ENCODE results near the gene FZR1.

- no peak for TF ChIP-seq ZNF274 (IDR thresholded peaks at IDR 0.05; ENCODE audit: borderline replicate concordance, extremely low read depth, low read length)
- no peak for TF ChIP-seq RFX5 (IDR thresholded peaks at IDR 0.05; ENCODE audit: borderline replicate concordance, low read depth, low read length)
- no peak for TF ChIP-seq SIN3A (conservative IDR thresholded peaks at IDR 0.05 in 1 of 2, IDR thresholded peaks at IDR 0.05 in 1 of 2; ENCODE audit: low read depth in 1 of 2, low read length in 2 of 2)
- TF ChIP-seq MAFK (IDR thresholded peaks at IDR 0.05; ENCODE audit: low read depth, low read length), result no peak
- no peak for TF ChIP-seq GTF2F1 (IDR thresholded peaks at IDR 0.05; ENCODE audit: borderline replicate concordance, low read depth, low read length)
- TF ChIP-seq EZH2 (IDR thresholded peaks at IDR 0.05; ENCODE audit: low read depth, low read length, severe bottlenecking), result no peak
- no peak for TF ChIP-seq CTCF (IDR thresholded peaks at IDR 0.05; ENCODE audit: control extremely low read depth in 1 of 3, insufficient read depth in 1 of 3, low read depth in 1 of 3, low read length in 3 of 3)
- no peak for TF ChIP-seq TEAD4 (IDR thresholded peaks at IDR 0.05; ENCODE audit: low read depth, low read length)
- no peak for TF ChIP-seq CREB1 (IDR thresholded peaks at IDR 0.05)
- TF ChIP-seq TAF1 (IDR thresholded peaks at IDR 0.05; ENCODE audit: low read depth, low read length), result no peak
- no peak for TF ChIP-seq POLR2AphosphoS5 (IDR thresholded peaks at IDR 0.05; ENCODE audit: low read depth, low read length)
- TF ChIP-seq YY1 (IDR thresholded peaks at IDR 0.05; ENCODE audit: low read depth, low read length), result no peak
Measured at GRCh38 chr19:3535235-3535535, 29.1 kb downstream of the FZR1 start.
